Eye (tissue), 1 donor: ENCODE results near the gene ENKUR.

ENCODE experiments used
- DNase-seq: peaks from one replicate; pipeline ENCODE4 v3.0.0-alpha.2; 2015

The ENKUR gene

GRCh38 chr10:25015828-25016375 is at the start of gene ENKUR:
Gene ENKUR (minus strand): TSS chr10:25016158. CDS start chr10:25015936, 222 bp downstream.
- DNase-seq = peak; percentile 99

- no peak for DNase-seq
Measured at GRCh38 chr10:25064401-25064800, 48.4 kb upstream of the ENKUR start.

GRCh38 chr10:25063644-25064043 is 47.7 kb upstream of the ENKUR start:
- no peak for DNase-seq

- no peak for DNase-seq
Measured at GRCh38 chr10:25063157-25063556, 47.2 kb upstream of the ENKUR start.

- DNase-seq = no peak
Measured at GRCh38 chr10:25061711-25062449, 45.9 kb upstream of the ENKUR start.

- no peak for DNase-seq
Measured at GRCh38 chr10:25061125-25061524, 45.2 kb upstream of the ENKUR start.

GRCh38 chr10:25059990-25060389 is 44.0 kb upstream of the ENKUR start:
- DNase-seq = no peak

- no peak for DNase-seq
Measured at GRCh38 chr10:25057886-25058285, 41.9 kb upstream of the ENKUR start.

- DNase-seq = no peak
Measured at GRCh38 chr10:25056726-25057125, 40.8 kb upstream of the ENKUR start.

GRCh38 chr10:25052012-25052411 is 36.1 kb upstream of the ENKUR start:
- DNase-seq = no peak

- no peak for DNase-seq
Measured at GRCh38 chr10:25050402-25050801, 34.4 kb upstream of the ENKUR start.

- DNase-seq = no peak
Measured at GRCh38 chr10:25049966-25050365, 34.0 kb upstream of the ENKUR start.

- DNase-seq = no peak
Measured at GRCh38 chr10:25048450-25048849, 32.5 kb upstream of the ENKUR start.

- DNase-seq = no peak
Measured at GRCh38 chr10:25047591-25048301, 31.8 kb upstream of the ENKUR start.

GRCh38 chr10:25047088-25047487 is 31.1 kb upstream of the ENKUR start:
- DNase-seq = peak; percentile 23

GRCh38 chr10:25046641-25047040 is 30.7 kb upstream of the ENKUR start:
- no peak for DNase-seq

- no peak for DNase-seq
Measured at GRCh38 chr10:25039531-25039930, 23.6 kb upstream of the ENKUR start.

GRCh38 chr10:25038325-25038724 is 22.4 kb upstream of the ENKUR start:
- no peak for DNase-seq

GRCh38 chr10:25036381-25036780 is 20.4 kb upstream of the ENKUR start:
- no peak for DNase-seq

GRCh38 chr10:25029519-25029918 is 13.6 kb upstream of the ENKUR start:
- DNase-seq = no peak

- no peak for DNase-seq
Measured at GRCh38 chr10:25028711-25029110, 12.8 kb upstream of the ENKUR start.

GRCh38 chr10:25026463-25026862 is 10.5 kb upstream of the ENKUR start:
- DNase-seq = no peak

- DNase-seq = no peak
Measured at GRCh38 chr10:25024528-25024927, 8.6 kb upstream of the ENKUR start.

- DNase-seq = no peak
Measured at GRCh38 chr10:25023278-25023677, 7.3 kb upstream of the ENKUR start.
